ENCODE results near the gene SLC15A3.
"Not testable (repeated sequence)": the region's sequence is repeated elsewhere in the genome, so short reads cannot be mapped to it uniquely, and the experiment has no call there.

The SLC15A3 gene

DNA sequence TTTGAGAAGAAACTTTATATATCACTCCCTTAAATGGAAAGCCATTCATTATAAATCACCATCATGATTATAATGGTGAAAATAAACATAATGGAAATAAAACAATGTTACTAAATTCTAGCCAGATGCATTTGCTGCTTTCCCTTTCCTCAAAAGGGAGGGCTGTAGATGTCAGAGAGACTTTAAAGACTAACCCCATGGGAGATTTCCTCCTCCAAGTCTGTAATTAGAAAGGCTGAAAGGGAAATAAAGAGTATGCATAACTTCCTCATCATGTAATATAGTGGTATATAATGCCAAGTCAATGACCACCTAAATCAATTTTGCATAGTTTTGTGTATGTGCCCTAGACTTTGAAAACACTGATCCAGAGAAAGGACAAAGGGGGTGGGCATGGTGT, 25.9 kb upstream of the SLC15A3 start:
- in situ Hi-C loops (cut with MboI; ENCODE audit: low pct_unique_long_range_greater_than_20kb, low sequenced_read_pairs, unreplicated experiment): no loop called here
- TF ChIP-seq, protein P1, sequence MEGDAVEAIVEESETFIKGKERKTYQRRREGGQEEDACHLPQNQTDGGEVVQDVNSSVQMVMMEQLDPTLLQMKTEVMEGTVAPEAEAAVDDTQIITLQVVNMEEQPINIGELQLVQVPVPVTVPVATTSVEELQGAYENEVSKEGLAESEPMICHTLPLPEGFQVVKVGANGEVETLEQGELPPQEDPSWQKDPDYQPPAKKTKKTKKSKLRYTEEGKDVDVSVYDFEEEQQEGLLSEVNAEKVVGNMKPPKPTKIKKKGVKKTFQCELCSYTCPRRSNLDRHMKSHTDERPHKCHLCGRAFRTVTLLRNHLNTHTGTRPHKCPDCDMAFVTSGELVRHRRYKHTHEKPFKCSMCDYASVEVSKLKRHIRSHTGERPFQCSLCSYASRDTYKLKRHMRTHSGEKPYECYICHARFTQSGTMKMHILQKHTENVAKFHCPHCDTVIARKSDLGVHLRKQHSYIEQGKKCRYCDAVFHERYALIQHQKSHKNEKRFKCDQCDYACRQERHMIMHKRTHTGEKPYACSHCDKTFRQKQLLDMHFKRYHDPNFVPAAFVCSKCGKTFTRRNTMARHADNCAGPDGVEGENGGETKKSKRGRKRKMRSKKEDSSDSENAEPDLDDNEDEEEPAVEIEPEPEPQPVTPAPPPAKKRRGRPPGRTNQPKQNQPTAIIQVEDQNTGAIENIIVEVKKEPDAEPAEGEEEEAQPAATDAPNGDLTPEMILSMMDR (IDR thresholded peaks at IDR 0.05; ENCODE audit: extremely low read depth, insufficient read depth, missing control alignments): no peak
- no peak for DNase-seq (ENCODE audit: low spot score)

DNA sequence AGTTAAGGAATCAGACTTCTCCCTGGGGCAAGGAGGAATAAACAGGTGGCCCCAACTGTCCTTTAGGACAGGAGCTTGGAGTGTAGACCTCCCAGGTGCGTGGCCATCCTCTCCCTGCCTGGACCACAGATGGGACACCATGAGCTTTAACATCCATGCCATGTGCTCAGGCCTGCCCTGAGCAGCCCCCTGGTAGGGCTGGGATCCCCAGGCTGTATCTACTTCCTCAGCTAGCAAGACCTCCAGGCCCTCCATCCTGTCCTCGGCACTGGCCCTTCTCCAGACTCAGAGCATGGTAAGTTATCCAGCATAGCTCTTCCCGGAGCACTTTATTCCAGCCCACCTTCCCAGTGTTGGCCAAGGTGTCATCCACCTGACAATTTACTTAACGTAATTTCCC, 25.2 kb upstream of the SLC15A3 start:
- DNase-seq (ENCODE audit: low spot score): no peak
- TF ChIP-seq, protein P1 (IDR thresholded peaks at IDR 0.05; ENCODE audit: extremely low read depth, insufficient read depth, missing control alignments): no peak
- in situ Hi-C loops (cut with MboI; ENCODE audit: low pct_unique_long_range_greater_than_20kb, low sequenced_read_pairs, unreplicated experiment): no loop called here

DNA sequence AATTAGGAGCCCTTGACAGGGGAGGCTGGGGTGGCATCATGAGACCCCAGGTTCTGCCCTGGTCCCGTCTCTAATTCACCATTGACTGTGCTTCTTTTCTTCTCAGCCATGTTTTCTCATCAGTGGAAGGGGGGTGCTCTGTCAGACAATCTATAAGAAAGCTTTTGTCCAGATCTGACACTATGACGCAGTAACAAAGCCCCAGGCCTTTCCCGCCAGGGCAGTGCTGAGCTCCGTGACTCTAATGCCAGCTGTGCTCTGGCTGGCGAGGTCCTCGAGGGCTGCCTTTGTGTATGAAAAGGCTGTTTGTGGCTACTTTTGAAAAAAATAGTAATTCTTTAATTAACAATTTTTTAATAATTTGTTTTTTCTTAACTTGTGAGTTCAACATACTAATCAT, 22.8 kb upstream of the SLC15A3 start:
- DNase-seq (ENCODE audit: low spot score): no peak
- TF ChIP-seq, protein P1 (IDR thresholded peaks at IDR 0.05; ENCODE audit: extremely low read depth, insufficient read depth, missing control alignments): no peak
- in situ Hi-C loops (cut with MboI; ENCODE audit: low pct_unique_long_range_greater_than_20kb, low sequenced_read_pairs, unreplicated experiment): no loop called here

DNA sequence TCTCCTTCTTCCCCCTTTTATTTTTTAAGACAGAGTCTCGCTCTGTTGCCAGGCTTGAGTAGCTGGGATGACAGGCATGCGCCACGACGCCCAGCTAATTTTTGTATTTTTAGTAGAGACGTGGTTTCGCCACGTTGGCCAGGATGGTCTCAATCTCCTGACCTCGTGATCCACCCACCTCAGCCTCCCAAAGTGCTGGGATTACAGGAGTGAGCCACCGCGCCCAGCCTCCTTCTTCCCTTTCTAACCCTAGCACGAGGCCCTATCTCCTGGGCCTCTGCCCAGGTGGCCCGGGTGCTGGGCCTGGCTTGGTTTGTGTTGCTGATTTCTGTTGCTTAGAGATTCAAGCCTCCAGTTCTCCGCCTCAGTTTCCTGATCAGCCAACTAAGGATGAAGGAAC, 22.3 kb upstream of the SLC15A3 start:
- DNase-seq (ENCODE audit: low spot score); in situ Hi-C loops (cut with MboI; ENCODE audit: low pct_unique_long_range_greater_than_20kb, low sequenced_read_pairs, unreplicated experiment): not testable (repeated sequence)

DNA sequence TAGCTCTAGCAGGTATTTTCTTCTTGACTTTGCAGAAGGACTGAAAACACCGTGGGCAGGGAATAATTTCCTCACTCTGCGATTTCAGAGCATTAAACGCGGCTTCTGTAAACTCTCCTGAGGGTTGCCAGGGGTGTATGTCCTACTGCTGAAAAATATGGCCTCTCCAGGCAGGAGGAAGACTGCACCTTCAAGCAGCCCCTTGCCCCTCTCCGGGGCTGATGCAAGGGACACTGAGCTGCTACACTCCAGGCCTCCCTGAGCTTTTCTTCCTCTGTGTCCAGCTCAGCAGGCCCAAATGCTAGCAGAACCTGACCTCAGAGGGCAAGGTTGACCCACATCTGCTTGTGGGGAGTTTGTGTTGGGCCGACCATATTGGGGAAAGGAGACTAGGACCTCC, 21.7 kb upstream of the SLC15A3 start:
- in situ Hi-C loops (cut with MboI; ENCODE audit: low pct_unique_long_range_greater_than_20kb, low sequenced_read_pairs, unreplicated experiment): no loop called here
- no peak for DNase-seq (ENCODE audit: low spot score)
- TF ChIP-seq, protein P1 (IDR thresholded peaks at IDR 0.05; ENCODE audit: extremely low read depth, insufficient read depth, missing control alignments): no peak

DNA sequence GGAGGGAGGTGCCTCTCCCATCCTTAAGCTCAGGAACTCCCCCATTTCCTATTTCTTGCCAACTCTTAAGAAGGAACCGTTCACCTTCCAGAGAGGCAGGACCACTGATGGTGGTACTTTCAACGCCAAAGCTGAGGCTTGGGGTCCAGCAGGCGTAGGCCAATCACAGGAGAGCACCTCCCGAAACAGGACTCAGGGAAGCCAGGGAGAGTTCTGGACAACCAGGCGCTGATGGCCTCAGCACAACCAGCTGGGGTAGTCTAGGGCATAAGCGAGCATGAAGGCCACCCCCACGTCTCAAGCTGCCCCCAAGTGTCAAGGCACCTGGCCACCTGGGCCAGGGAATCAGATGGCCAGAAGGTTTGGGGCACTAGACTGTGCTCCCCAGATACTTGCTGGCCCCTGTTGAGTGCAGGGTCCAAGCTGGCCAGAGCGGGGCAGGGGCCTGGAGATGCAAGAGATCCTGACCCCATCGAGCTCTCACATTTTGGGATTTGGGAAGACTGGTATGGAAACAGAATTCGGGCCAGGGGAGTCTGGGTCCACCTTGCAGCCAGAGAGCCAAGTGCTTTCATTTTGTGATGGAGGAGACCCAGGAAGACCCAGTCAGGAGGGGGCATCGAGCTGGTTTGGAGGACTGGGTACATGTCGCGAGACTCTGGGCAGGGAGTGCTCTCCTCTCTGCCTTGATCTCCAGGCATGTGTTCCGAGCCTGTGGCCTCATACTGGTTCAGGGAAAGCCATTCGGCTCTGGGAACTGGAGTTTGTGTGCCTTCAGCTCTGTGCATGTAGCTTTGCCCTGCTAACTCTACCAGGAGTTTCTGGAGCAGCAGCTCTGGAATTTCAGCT, 20.4 kb upstream of the SLC15A3 start:
- TF ChIP-seq, protein P1 (IDR thresholded peaks at IDR 0.05; ENCODE audit: extremely low read depth, insufficient read depth, missing control alignments): no peak
- in situ Hi-C loops (cut with MboI; ENCODE audit: low pct_unique_long_range_greater_than_20kb, low sequenced_read_pairs, unreplicated experiment): no loop called here
- no peak for DNase-seq (ENCODE audit: low spot score)

DNA sequence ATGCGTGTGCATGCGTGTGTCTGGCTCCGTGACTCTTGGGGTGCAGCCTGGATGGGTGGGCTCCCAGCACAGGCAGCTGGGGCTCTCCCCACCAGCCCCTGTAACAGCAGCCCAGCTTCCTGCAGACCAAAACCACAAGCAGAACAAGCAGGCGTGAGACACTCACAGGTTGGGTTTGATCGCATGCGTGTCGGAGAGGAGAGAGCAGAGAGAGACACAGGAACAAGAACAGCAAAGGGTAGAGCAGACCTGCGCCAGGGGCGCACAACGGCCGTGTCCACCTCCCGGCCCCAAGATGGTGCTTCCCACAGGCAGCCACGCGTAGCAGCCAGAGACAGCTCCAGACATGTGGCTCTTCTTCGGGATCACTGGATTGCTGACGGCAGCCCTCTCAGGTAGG, 19.5 kb upstream of the SLC15A3 start, which contains the start of gene CD6:
Gene CD6 (plus strand): TSS at position 161 of the 400 bp plus-strand sequence. CDS start 186 bp downstream, at position 347.
- in situ Hi-C loops (cut with MboI; ENCODE audit: low pct_unique_long_range_greater_than_20kb, low sequenced_read_pairs, unreplicated experiment): no loop called here
- DNase-seq (ENCODE audit: low spot score): no peak
- TF ChIP-seq, protein P1 (IDR thresholded peaks at IDR 0.05; ENCODE audit: extremely low read depth, insufficient read depth, missing control alignments): no peak

Data from GM13977 (cell line).